ENCODE data around the gene INPP5J.

INPP5J gene

GRCh38 chr22:31127181-31127772, 4.5 kb downstream of the INPP5J start:
- Histone ChIP-seq H3K27ac (ENCODE audit: low read depth, low read length) (no peak overlapping the region), H3K79me2 (ENCODE audit: control insufficient read depth, insufficient read depth, low read length, unreplicated experiment) (no peaks in the 10 kb centered on the region), H3K27me3 (ENCODE audit: insufficient read depth, low read length) (no peaks in the 10 kb centered on the region), H3K4me1 (ENCODE audit: control insufficient read depth, insufficient read depth, low read length, unreplicated experiment) (no peaks in the 10 kb centered on the region), H3K36me3 (ENCODE audit: insufficient read depth, low read length) (no peaks in the 10 kb centered on the region), H2AFZ (ENCODE audit: low read length, unreplicated experiment) (no peak overlapping the region), H3K4me3 (ENCODE audit: low read depth, low read length) (no peak overlapping the region)

GRCh38 chr22:31128156-31128555, 5.4 kb downstream of the INPP5J start:
- H3K27me3 ChIP-seq (ENCODE audit: insufficient read depth, low read length) = no peaks in the 10 kb centered on the region
- H3K79me2 ChIP-seq (ENCODE audit: control insufficient read depth, insufficient read depth, low read length, unreplicated experiment) = no peaks in the 10 kb centered on the region
- no peaks in the 10 kb centered on the region for H3K36me3 ChIP-seq (ENCODE audit: insufficient read depth, low read length)
- H3K4me1 ChIP-seq (ENCODE audit: control insufficient read depth, insufficient read depth, low read length, unreplicated experiment) = no peaks in the 10 kb centered on the region
- H2AFZ ChIP-seq (ENCODE audit: low read length, unreplicated experiment) = no peak overlapping the region
- H3K27ac ChIP-seq (ENCODE audit: low read depth, low read length) = no peak overlapping the region
- H3K4me3 ChIP-seq (ENCODE audit: low read depth, low read length) = no peak overlapping the region

GRCh38 chr22:31130873-31131272, 8.1 kb downstream of the INPP5J start:
- Histone ChIP-seq H3K36me3 (ENCODE audit: insufficient read depth, low read length) (no peaks in the 10 kb centered on the region), H3K4me3 (ENCODE audit: low read depth, low read length) (no peak overlapping the region), H3K79me2 (ENCODE audit: control insufficient read depth, insufficient read depth, low read length, unreplicated experiment) (no peaks in the 10 kb centered on the region), H2AFZ (ENCODE audit: low read length, unreplicated experiment) (no peak overlapping the region), H3K4me1 (ENCODE audit: control insufficient read depth, insufficient read depth, low read length, unreplicated experiment) (no peaks in the 10 kb centered on the region), H3K27ac (ENCODE audit: low read depth, low read length) (no peak overlapping the region), H3K27me3 (ENCODE audit: insufficient read depth, low read length) (no peaks in the 10 kb centered on the region)

- H3K79me2 ChIP-seq (ENCODE audit: control insufficient read depth, insufficient read depth, low read length, unreplicated experiment) = no peaks in the 10 kb centered on the region
- no peaks in the 10 kb centered on the region for H3K36me3 ChIP-seq (ENCODE audit: insufficient read depth, low read length)
- no peak overlapping the region for H2AFZ ChIP-seq (ENCODE audit: low read length, unreplicated experiment)
- no peak overlapping the region for H3K27ac ChIP-seq (ENCODE audit: low read depth, low read length)
- no peak overlapping the region for H3K4me3 ChIP-seq (ENCODE audit: low read depth, low read length)
- H3K27me3 ChIP-seq (ENCODE audit: insufficient read depth, low read length) = peaks cover 9% of the 10 kb centered on the region
- H3K4me1 ChIP-seq (ENCODE audit: control insufficient read depth, insufficient read depth, low read length, unreplicated experiment) = no peaks in the 10 kb centered on the region
These were observed 11.1 kb downstream of the INPP5J start for GRCh38 chr22:31133911-31134310.

GRCh38 chr22:31134688-31135087, 11.9 kb downstream of the INPP5J start:
- no peaks in the 10 kb centered on the region for H3K4me1 ChIP-seq (ENCODE audit: control insufficient read depth, insufficient read depth, low read length, unreplicated experiment)
- no peaks in the 10 kb centered on the region for H3K79me2 ChIP-seq (ENCODE audit: control insufficient read depth, insufficient read depth, low read length, unreplicated experiment)
- no peak overlapping the region for H3K27ac ChIP-seq (ENCODE audit: low read depth, low read length)
- H3K36me3 ChIP-seq (ENCODE audit: insufficient read depth, low read length) = no peaks in the 10 kb centered on the region
- peaks cover 17% of the 10 kb centered on the region for H3K27me3 ChIP-seq (ENCODE audit: insufficient read depth, low read length)
- H2AFZ ChIP-seq (ENCODE audit: low read length, unreplicated experiment) = no peak overlapping the region
- no peak overlapping the region for H3K4me3 ChIP-seq (ENCODE audit: low read depth, low read length)

DNA sequence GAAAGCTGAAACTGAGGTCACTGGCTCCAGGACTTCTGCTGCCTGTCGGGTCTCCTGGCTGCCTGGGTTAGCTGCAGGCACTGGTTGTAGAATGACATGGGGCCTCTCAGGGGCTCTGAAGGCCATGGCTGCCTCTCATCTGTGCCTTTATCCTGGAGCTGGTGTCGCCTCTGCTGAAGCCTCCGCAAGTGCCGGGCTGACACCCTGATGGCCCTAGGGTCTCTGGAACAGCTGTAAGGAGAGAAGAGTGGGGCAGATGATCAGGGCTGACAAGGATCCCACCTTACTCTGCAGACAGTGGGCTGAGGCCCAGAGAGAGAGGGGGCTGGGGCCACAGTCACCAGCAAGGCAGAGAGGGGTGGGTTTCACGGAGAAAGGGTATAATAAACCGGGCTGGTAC, 12.9 kb downstream of the INPP5J start:
- no peaks in the 10 kb centered on the region for H3K36me3 ChIP-seq (ENCODE audit: insufficient read depth, low read length)

DNA sequence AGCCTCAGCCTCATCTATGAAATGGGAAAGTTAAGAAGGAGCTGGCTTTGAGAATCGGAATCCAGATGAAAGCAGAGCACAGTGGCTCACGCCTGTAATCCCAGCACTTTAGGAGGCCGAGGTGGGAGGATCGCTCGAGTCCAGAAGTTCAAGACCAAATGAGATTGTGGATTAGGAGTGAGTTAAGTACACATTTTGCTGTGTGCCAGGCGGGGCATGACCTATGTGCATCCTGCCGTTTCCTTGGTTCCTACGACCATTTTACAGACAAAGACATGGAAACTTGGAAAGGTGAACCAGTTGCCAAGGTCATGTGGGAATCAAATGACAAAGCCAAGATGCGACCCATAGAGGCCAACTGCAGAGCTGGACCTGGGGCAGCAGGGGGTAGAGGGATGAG, 13.4 kb downstream of the INPP5J start:
- no peaks in the 10 kb centered on the region for H3K36me3 ChIP-seq (ENCODE audit: insufficient read depth, low read length)
- H2AFZ ChIP-seq (ENCODE audit: low read length, unreplicated experiment) = no peak overlapping the region
- no peaks in the 10 kb centered on the region for H3K4me1 ChIP-seq (ENCODE audit: control insufficient read depth, insufficient read depth, low read length, unreplicated experiment)
- H3K4me3 ChIP-seq (ENCODE audit: low read depth, low read length) = no peak overlapping the region
- no peaks in the 10 kb centered on the region for H3K79me2 ChIP-seq (ENCODE audit: control insufficient read depth, insufficient read depth, low read length, unreplicated experiment)
- H3K27me3 ChIP-seq (ENCODE audit: insufficient read depth, low read length) = peaks cover 23% of the 10 kb centered on the region
- H3K27ac ChIP-seq (ENCODE audit: low read depth, low read length) = no peak overlapping the region

More for the DNA sequence above, 12.9 kb downstream of the INPP5J start:
- no peak overlapping the region for H3K27ac ChIP-seq (ENCODE audit: low read depth, low read length)
- H3K79me2 ChIP-seq (ENCODE audit: control insufficient read depth, insufficient read depth, low read length, unreplicated experiment) = no peaks in the 10 kb centered on the region
- no peaks in the 10 kb centered on the region for H3K4me1 ChIP-seq (ENCODE audit: control insufficient read depth, insufficient read depth, low read length, unreplicated experiment)
- peaks cover 23% of the 10 kb centered on the region for H3K27me3 ChIP-seq (ENCODE audit: insufficient read depth, low read length)
- no peak overlapping the region for H3K4me3 ChIP-seq (ENCODE audit: low read depth, low read length)
- no peak overlapping the region for H2AFZ ChIP-seq (ENCODE audit: low read length, unreplicated experiment)

GRCh38 chr22:31136711-31137110, 13.9 kb downstream of the INPP5J start:
- no peaks in the 10 kb centered on the region for H3K36me3 ChIP-seq (ENCODE audit: insufficient read depth, low read length)
- H3K4me1 ChIP-seq (ENCODE audit: control insufficient read depth, insufficient read depth, low read length, unreplicated experiment) = no peaks in the 10 kb centered on the region
- H3K4me3 ChIP-seq (ENCODE audit: low read depth, low read length) = no peak overlapping the region

DNA sequence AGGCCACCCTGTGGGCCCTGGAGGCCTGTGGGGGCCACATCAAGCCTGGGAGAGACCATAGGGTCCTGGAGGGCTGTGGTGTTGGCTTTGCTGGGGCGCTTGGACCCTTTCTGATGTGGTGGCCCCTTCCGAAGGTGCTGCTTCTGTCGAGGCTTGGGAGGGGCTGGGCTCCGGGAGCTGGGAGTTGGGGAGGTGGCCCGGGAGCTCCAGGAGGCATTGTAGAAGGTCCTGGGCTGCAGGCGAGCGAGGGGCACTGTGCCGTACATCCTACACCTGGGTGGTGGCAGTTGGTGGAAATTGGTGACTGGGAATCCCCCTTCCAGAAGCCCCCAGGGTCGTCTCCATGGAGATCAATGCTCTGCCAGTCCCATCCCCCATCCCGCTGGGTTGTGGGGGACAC, 15.0 kb downstream of the INPP5J start:
- Histone ChIP-seq H3K79me2 (ENCODE audit: control insufficient read depth, insufficient read depth, low read length, unreplicated experiment) (no peaks in the 10 kb centered on the region), H2AFZ (ENCODE audit: low read length, unreplicated experiment) (no peak overlapping the region), H3K4me1 (ENCODE audit: control insufficient read depth, insufficient read depth, low read length, unreplicated experiment) (no peaks in the 10 kb centered on the region), H3K27ac (ENCODE audit: low read depth, low read length) (no peak overlapping the region), H3K36me3 (ENCODE audit: insufficient read depth, low read length) (no peaks in the 10 kb centered on the region), H3K27me3 (ENCODE audit: insufficient read depth, low read length) (peaks cover 23% of the 10 kb centered on the region), H3K4me3 (ENCODE audit: low read depth, low read length) (no peak overlapping the region)

More at GRCh38 chr22:31136711-31137110, 13.9 kb downstream of the INPP5J start:
- Histone ChIP-seq H3K27ac (ENCODE audit: low read depth, low read length) (no peak overlapping the region), H3K27me3 (ENCODE audit: insufficient read depth, low read length) (peaks cover 23% of the 10 kb centered on the region), H2AFZ (ENCODE audit: low read length, unreplicated experiment) (no peak overlapping the region), H3K79me2 (ENCODE audit: control insufficient read depth, insufficient read depth, low read length, unreplicated experiment) (no peaks in the 10 kb centered on the region)

DNA sequence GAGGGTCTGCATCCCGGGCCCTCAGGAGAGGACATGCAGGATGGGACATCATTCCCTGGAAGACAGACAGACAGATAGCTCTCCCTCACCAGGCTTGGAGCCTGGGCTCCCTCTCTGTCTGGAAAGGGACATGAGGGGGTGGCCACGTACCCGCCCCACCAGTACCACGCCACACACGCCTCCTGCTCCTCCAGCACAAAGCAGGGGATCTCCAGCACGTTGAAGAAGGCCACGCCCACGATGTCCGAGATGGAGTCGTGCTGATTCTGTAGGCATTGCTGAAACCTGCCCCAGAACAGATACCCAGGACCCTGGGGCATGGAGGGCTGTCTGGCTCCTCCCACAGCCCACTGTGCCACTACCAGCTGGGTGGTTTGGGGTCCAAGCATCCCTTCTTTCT, 15.4 kb downstream of the INPP5J start:
- H3K4me1 ChIP-seq (ENCODE audit: control insufficient read depth, insufficient read depth, low read length, unreplicated experiment) = no peaks in the 10 kb centered on the region
- H2AFZ ChIP-seq (ENCODE audit: low read length, unreplicated experiment) = no peak overlapping the region
- no peaks in the 10 kb centered on the region for H3K36me3 ChIP-seq (ENCODE audit: insufficient read depth, low read length)
- H3K79me2 ChIP-seq (ENCODE audit: control insufficient read depth, insufficient read depth, low read length, unreplicated experiment) = no peaks in the 10 kb centered on the region
- no peak overlapping the region for H3K27ac ChIP-seq (ENCODE audit: low read depth, low read length)
- H3K27me3 ChIP-seq (ENCODE audit: insufficient read depth, low read length) = peaks cover 23% of the 10 kb centered on the region
- no peak overlapping the region for H3K4me3 ChIP-seq (ENCODE audit: low read depth, low read length)

DNA sequence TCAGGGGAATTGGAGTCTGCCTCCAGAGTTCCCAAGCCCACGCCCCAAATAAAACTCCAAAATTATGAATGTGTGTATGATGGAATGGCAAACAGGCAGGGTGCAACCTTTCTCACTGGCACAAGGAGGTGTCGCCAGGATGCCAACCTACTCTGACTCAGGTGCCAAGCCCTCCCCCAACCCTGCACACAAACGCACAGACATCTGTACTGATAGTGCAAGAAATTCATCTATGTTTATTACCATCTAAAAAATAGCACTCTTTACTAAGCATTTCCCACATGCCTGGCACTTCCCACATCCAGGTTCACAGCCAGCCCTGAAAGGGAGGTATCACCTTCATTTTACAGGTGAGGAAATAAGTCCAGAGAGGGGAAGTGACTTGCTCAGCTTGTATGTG, 16.3 kb downstream of the INPP5J start:
- Histone ChIP-seq H3K4me1 (ENCODE audit: control insufficient read depth, insufficient read depth, low read length, unreplicated experiment) (no peaks in the 10 kb centered on the region), H3K79me2 (ENCODE audit: control insufficient read depth, insufficient read depth, low read length, unreplicated experiment) (no peaks in the 10 kb centered on the region), H3K36me3 (ENCODE audit: insufficient read depth, low read length) (no peaks in the 10 kb centered on the region), H2AFZ (ENCODE audit: low read length, unreplicated experiment) (no peak overlapping the region), H3K27ac (ENCODE audit: low read depth, low read length) (no peak overlapping the region), H3K4me3 (ENCODE audit: low read depth, low read length) (no peak overlapping the region), H3K27me3 (ENCODE audit: insufficient read depth, low read length) (peaks cover 23% of the 10 kb centered on the region)
